Activated T-cell treated with anti-CD3 and anti-CD28 coated beads for 4 hours (primary cell): ENCODE measurements around the gene TSPYL4.
"Not testable (repeated sequence)": the region's sequence is repeated elsewhere in the genome, so short reads cannot be mapped to it uniquely, and the experiment has no call there.

Source experiments
- DNase-seq: peaks from one replicate; pipeline ENCODE4 v3.0.0-alpha.2; 2020

Gene TSPYL4

GRCh38 chr6:116253505-116254296 lies at the start of gene TSPYL4:
TSS of gene TSPYL4 (minus strand) at chr6:116254075. CDS start at chr6:116254008, 67 bp downstream.
- DNase-seq, result peak; percentile 89

- no peak for DNase-seq
These were observed 47.2 kb upstream of the TSPYL4 start for GRCh38 chr6:116301104-116301503.

- DNase-seq, result no peak
These were observed 46.7 kb upstream of the TSPYL4 start for GRCh38 chr6:116300566-116300965.

GRCh38 chr6:116298973-116299372 lies 45.1 kb upstream of the TSPYL4 start:
- DNase-seq, result no peak

GRCh38 chr6:116298273-116298672 lies 44.4 kb upstream of the TSPYL4 start:
- DNase-seq, result no peak

- no peak for DNase-seq
These were observed 38.7 kb upstream of the TSPYL4 start for GRCh38 chr6:116292553-116292952.

- no peak for DNase-seq
These were observed 38.0 kb upstream of the TSPYL4 start for GRCh38 chr6:116291701-116292396.

GRCh38 chr6:116290799-116291198 lies 36.9 kb upstream of the TSPYL4 start:
- no peak for DNase-seq

- DNase-seq, result no peak
These were observed 36.0 kb upstream of the TSPYL4 start for GRCh38 chr6:116289876-116290275.

GRCh38 chr6:116287689-116288282 lies 33.9 kb upstream of the TSPYL4 start:
- no peak for DNase-seq

GRCh38 chr6:116286773-116287358 lies 33.0 kb upstream of the TSPYL4 start:
- DNase-seq, result no peak

GRCh38 chr6:116284984-116285383 lies 31.1 kb upstream of the TSPYL4 start:
- DNase-seq, result not testable (repeated sequence)

- DNase-seq, result no peak
These were observed 29.3 kb upstream of the TSPYL4 start for GRCh38 chr6:116283191-116283590.

GRCh38 chr6:116282698-116283097 lies 28.8 kb upstream of the TSPYL4 start:
- DNase-seq, result no peak

GRCh38 chr6:116280933-116281316 lies 27.1 kb upstream of the TSPYL4 start:
- DNase-seq, result no peak

- no peak for DNase-seq
These were observed 26.5 kb upstream of the TSPYL4 start for GRCh38 chr6:116280161-116280932.

- peak; percentile 91 for DNase-seq
These were observed 25.6 kb upstream of the TSPYL4 start, which contains the start of gene TSPYL1 for GRCh38 chr6:116279232-116280160. TSS of gene TSPYL1 (minus strand) at chr6:116279930. CDS start at chr6:116279830, 100 bp downstream.

GRCh38 chr6:116278854-116279231 lies 25.0 kb upstream of the TSPYL4 start:
- DNase-seq, result no peak

GRCh38 chr6:116278481-116278829 lies 24.6 kb upstream of the TSPYL4 start:
- no peak for DNase-seq

GRCh38 chr6:116277124-116277523 lies 23.2 kb upstream of the TSPYL4 start:
- no peak for DNase-seq

GRCh38 chr6:116271149-116271708 lies 17.4 kb upstream of the TSPYL4 start:
- DNase-seq, result no peak
